HG03469 (cell line): ENCODE results near the gene CCDC69.
"Not testable (repeated sequence)": the region's sequence is repeated elsewhere in the genome, so short reads cannot be mapped to it uniquely, and the experiment has no call there.

ENCODE experiments used
- ATAC-seq: cut with Tn5 transposase; IDR thresholded peaks from one replicate; pipeline ENCODE4 v1.9.1; 2021; ENCODE audit warnings: mild to moderate bottlenecking, moderate library complexity, moderate number of reproducible peaks; ENCODE audit not compliant: unreplicated experiment

The CCDC69 gene, protein sequence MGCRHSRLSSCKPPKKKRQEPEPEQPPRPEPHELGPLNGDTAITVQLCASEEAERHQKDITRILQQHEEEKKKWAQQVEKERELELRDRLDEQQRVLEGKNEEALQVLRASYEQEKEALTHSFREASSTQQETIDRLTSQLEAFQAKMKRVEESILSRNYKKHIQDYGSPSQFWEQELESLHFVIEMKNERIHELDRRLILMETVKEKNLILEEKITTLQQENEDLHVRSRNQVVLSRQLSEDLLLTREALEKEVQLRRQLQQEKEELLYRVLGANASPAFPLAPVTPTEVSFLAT

DNA sequence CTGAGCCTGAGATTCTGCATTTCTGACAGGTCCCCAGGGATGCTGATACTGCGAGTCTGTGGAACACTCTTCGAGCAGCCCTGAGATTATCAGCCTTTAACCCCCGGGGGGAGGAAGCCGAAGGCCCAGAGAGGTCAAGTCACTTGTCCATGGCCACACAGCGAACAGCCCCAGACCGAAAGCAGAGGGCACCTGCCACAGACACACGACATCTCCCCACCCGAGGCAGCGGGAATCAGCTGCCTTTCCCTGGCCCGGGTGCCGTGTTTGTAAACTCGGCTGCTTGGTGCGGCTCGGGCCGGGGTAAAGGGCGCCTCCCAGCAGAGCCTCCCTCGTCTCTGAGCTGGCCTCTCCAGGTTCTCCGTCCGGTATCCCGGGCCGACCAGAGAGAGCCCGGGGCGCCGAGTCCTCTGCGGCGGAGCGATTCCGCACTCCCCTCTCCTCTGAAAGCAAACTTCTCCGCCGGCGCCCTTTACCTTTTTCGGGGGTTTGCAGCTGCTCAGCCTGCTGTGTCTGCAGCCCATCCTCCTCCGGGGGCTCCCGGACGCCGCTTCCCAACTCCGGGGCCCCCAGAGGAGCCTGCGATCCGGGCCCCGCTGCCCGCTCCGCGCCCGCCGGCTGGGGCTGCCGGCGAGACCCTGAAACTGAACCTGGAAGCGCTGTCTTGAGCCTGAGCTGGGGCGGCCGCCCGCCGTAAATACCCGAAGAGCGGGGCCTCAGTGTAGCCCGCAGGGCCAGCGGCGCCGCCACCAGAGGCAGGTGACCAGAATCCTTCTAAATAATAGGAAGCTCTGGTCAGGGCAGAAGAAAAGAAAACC, at the start of gene CCDC69:
Gene CCDC69 (minus strand): TSS at position 646 of the 818 bp plus-strand sequence. CDS start 122 bp downstream, at position 524.
- peak; percentile 37 for ATAC-seq

- ATAC-seq: no peak
These were observed 47.4 kb upstream of the CCDC69 start for GRCh38 chr5:151271336-151271735.

DNA sequence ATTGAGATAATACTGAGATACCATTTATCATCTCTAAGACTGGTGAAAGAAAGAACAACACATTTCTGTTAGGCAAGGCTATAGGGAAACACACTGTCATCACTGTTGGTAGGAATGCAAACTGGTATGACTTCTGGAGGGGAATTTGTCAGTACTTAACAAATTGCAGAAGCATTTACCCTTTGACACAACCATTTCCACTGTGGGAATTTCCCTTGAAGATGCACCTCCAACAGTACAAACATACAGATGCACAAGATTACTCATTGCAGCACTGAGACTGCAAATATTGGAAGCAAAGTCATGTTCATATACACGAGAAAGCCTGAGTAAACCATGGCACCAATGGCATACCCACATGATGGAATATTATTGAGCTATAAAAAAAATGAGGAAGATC, 46.7 kb upstream of the CCDC69 start:
- peak; percentile 78 for ATAC-seq

DNA sequence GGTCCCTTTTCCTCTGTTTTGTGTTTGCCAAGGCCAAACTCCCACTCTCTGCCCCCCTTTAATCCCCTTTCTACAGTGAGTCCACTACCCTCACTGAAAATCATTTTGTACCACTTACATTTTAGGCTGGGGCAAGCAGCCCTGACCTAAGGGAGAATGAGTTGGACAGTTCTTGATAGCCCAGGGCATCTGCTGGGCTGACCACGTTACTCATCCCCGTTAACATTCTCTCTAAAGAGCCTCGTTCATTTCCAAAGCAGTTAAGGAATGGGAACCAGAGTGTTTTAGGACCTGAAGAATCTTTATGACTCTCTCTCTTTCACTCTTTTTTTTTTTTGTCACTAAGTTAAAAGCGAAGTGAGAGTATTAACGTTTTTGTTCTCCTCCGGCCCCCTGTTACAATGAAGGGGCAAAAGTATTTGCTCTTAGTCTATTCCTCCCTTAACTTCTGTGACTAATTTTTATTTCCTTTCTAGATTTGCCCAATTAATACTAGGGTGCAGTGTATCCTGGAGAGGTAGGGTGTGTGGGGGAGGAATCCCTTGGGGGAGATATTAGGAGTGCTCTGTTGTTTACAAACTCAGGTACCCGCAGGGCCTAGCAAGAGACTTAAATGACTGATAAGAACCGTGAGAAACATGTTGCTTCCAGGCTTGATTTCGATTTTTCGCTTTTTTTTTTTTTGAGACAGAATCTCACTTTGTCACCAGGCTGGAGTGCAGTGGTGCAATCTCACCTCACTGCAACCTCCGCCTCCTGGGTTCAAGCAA, 43.8 kb upstream of the CCDC69 start:
- ATAC-seq: no peak

DNA sequence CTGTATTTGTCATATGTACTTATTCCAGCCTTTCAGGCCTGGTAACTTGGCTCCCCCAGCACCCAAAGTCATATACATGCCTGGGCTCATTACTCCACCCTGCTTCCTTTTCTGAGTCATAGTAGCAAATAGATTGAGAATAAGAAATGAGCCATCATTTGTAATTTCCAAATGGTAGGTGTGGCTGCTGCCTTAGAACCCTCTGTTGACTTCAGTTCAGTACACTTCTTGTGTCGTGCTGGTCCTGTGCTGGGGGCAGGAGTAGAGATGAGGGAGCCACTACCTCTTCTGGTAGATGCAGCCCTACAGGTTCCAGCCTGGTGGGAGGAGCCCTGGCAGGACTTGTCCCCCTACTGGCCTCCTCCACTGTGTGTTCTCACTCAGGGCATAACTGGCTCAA, 40.2 kb upstream of the CCDC69 start:
- peak; percentile 51 for ATAC-seq

- ATAC-seq: no peak
These were observed 38.6 kb upstream of the CCDC69 start for GRCh38 chr5:151262532-151262931.

DNA sequence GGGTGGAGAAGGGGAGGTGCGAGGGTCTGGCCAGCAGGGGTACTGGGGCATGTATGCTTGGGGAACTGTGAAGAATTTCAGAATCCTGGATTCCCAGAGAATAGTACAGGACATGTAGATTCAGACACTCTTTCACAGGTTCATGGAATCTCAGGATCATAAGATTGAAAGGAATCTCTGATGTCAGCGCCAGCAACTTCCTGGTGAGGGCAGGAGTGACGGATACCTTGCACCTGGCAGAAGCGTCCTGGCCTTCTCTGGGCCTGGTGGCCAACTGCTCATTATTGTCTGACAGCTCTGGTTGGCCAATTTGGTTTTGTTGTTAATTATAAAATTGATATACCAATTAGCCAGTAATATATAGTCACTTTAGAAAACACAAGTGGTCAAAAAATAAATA, 36.0 kb upstream of the CCDC69 start:
- no peak for ATAC-seq

GRCh38 chr5:151258816-151259215, 34.9 kb upstream of the CCDC69 start:
- ATAC-seq: no peak

- ATAC-seq: no peak
These were observed 34.3 kb upstream of the CCDC69 start for GRCh38 chr5:151258201-151258611.

GRCh38 chr5:151257731-151258181, 33.9 kb upstream of the CCDC69 start:
- no peak for ATAC-seq

DNA sequence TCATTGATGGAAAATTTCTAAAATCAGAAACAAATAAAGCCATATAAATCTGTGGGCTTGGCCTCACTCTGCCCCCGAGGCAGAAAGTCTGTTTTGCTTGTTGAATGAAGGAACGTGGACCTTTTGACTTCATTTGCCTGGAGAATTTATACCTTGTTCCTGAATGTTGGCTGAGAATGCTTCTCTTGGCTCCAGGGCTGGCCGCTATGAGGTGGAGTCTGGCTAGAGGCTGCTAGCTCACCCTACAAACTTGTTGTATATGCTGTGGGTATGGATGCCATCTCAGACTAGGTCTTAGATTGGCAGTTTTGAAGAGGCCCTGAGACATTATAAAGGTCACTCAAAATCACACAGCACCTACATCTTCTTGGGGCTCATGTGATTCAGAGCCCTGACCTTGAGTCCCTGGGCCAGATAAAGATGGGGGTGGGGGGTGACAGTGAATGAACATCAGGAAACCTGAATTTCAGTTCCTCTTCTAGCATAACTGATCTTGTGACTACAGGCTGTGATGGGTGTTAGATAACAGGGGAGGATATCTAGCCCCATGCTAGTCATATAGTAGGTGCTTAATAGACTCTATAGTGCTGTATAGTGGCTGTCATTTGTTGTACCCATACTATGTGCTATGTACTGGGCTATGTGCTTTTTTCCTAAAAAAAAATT, 31.9 kb upstream of the CCDC69 start:
- ATAC-seq: peak; percentile 37

DNA sequence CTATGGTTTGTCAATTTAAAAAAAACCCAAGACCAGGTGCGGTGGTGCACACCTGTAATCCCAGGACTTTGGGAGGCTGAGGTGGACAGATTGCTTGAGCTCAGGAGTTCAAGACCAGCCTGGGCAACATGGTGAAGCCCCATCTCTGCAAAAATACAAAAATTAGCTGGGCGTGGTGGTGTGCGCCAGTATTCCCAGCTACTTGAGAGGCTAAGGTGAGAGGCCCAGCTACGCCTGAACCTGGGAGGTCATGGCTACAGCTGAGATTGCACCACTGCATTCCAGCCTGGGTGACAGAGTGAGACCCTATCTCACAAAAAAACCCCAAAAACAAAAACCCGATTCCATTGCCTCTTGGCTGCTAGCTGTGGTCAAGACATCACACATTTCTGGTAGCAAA, 31.1 kb upstream of the CCDC69 start:
- not testable (repeated sequence) for ATAC-seq

DNA sequence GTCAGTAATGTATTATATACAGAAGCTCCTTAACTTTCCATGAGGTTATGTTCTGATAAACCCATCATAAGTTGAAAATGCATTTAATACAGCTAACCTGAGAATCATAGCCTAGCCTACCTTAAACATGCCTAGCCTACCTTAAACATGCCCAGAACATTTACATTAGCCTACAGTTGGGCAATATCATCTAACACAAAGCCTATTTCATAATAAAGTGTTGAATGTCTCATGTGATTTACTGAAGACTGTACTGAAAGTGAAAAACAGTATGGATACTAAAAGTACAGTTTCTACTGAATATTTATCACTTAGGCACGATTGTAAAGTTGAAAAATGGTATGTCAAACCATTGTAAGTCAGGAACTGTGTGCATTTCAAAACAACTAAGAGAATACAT, 30.7 kb upstream of the CCDC69 start:
- ATAC-seq: no peak

DNA sequence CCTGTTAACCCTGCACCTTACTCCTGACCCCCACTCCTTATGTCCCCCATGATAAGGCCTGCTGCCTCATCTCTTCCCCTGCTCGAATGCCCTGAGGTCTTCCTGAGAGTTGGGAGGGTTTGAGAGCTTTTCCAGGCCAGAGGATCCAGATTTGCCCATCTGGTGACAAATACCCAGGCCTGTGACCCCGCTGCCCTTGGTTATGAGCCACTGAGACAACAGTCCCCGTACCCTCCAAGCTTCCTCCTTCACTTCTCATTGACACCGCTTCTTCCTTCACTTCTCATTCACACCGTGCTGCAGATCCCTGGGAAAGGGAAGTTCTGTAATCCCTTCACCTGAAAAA, 29.7 kb upstream of the CCDC69 start:
- ATAC-seq: no peak

DNA sequence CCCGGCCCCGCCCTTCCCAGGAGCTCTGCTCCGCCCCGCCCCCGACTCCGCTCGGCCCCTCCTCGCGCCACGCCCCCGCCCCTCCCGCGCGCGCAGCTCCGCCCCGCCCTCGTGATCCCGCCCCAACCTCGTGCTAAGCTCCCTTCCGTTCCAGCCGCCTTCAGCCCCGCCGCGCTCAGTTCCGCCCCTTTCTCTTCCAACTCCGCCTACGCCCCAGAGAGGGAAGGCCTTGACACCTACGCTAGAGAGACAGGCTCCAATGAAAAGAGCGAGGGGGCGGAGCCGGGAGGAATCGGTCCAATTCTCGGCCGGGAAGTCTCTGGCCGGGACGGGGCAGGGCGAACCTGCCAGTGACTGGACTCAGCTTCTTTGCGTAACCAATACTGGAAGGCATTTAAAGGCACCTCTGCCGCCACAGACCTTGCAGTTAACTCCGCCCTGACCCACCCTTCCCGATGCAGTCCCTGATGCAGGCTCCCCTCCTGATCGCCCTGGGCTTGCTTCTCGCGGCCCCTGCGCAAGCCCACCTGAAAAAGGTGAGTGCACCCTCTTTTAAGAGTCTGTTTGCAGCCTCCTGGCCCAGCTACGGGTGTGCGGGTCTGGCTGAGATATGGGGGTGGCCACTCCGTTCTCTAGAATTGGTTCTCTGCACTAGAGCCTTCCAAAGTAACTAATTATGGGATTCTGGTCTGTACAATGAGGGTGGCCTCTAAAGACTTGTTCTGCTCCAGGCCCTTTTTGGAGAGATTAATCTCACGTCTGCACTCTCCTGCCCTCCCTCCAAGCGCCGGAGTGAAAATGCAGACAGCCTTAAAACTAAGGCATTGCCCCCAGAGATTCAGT, 29.1 kb upstream of the CCDC69 start, which contains the start of gene GM2A:
Gene GM2A (plus strand): TSS at position 424 of the 843 bp plus-strand sequence. CDS start 32 bp downstream, at position 456.
- peak; percentile 71 for ATAC-seq

DNA sequence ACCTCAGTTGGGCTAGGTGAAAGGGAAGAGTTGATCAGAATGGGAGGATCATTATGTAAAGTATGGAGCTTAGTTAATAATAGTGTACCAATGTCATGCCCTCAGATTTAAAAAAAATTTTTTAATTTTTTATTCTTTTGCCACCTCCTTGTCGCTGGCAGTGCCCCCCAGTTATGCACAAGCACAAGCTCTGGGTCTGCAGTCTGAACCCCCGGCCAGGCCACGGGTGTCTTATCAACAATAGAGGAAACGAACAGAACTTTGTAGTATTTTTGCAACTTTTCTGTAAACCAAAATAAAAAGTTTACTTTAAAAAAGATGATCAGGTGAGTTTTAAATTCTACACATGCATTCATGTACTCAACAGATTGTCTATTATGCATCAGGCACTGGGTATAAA, 27.7 kb upstream of the CCDC69 start:
- no peak for ATAC-seq

GRCh38 chr5:151251001-151251551, 27.2 kb upstream of the CCDC69 start:
- ATAC-seq: no peak

GRCh38 chr5:151250346-151251000, 26.6 kb upstream of the CCDC69 start:
- no peak for ATAC-seq

GRCh38 chr5:151249281-151249680, 25.4 kb upstream of the CCDC69 start:
- no peak for ATAC-seq
